H9 (cell line): ENCODE measurements around the gene ASB4. TPM values are rescaled to one million over a fixed set of nuclear protein-coding genes. Genes with fewer than 3 reads are reported as not detected.

Experiments used
- DNase-seq: peaks from one replicate; pipeline ENCODE4 v3.0.0-alpha.2; 2017
- H2AFZ ChIP-seq: one replicate; pipeline ENCODE4 v1.6.1; 2013; ENCODE audit warnings: mild to moderate bottlenecking, low read length, control low read depth, moderate library complexity
- H2AK5ac ChIP-seq: 2 replicates; pipeline ENCODE4 v1.6.1; 2013; ENCODE audit warnings: low read length, control low read depth, mixed read lengths; ENCODE audit not compliant: insufficient read length
- H2BK120ac ChIP-seq: one replicate; pipeline ENCODE4 v1.6.1; 2013; ENCODE audit warnings: low read depth, mild to moderate bottlenecking, low read length, control low read depth, inconsistent platforms; ENCODE audit not compliant: poor library complexity, severe bottlenecking
- H2BK12ac ChIP-seq: 2 replicates; pipeline ENCODE4 v1.6.1; 2013; ENCODE audit warnings: low read length, control low read depth, mixed read lengths, low read depth; ENCODE audit not compliant: insufficient read length
- H2BK15ac ChIP-seq: 2 replicates; pipeline ENCODE4 v1.6.1; 2013; ENCODE audit warnings: low read depth, low read length, control low read depth
- H2BK20ac ChIP-seq: one replicate; pipeline ENCODE4 v1.6.1; 2013; ENCODE audit warnings: low read depth, mild to moderate bottlenecking, low read length, control low read depth, inconsistent platforms; ENCODE audit not compliant: poor library complexity, severe bottlenecking
- H2BK5ac ChIP-seq: 2 replicates; pipeline ENCODE4 v1.6.1; 2013; ENCODE audit warnings: low read length, control low read depth, mixed read lengths; ENCODE audit not compliant: insufficient read length
- H3K14ac ChIP-seq: 2 replicates; pipeline ENCODE4 v1.6.1; 2013; ENCODE audit warnings: low read length, control low read depth; ENCODE audit not compliant: insufficient read depth
- H3K18ac ChIP-seq: 2 replicates; pipeline ENCODE4 v1.6.1; 2013; ENCODE audit warnings: low read depth, mild to moderate bottlenecking, mixed read lengths, low read length, control low read depth; ENCODE audit not compliant: insufficient read length
- H3K23ac ChIP-seq: 2 replicates; pipeline ENCODE4 v1.6.1; 2013; ENCODE audit warnings: low read length, control low read depth, mixed read lengths, low read depth; ENCODE audit not compliant: insufficient read length
- H3K23me2 ChIP-seq: 2 replicates; pipeline ENCODE4 v1.6.1; 2013; ENCODE audit warnings: low read depth, mild to moderate bottlenecking, mixed read lengths, low read length, control low read depth; ENCODE audit not compliant: insufficient read length, poor library complexity, severe bottlenecking
- H3K27ac ChIP-seq: 2 replicates; pipeline ENCODE4 v1.5.1; 2013; ENCODE audit warnings: low read length, control low read depth, mixed read lengths, low read depth; ENCODE audit not compliant: insufficient read length
- H3K27me3 ChIP-seq: 2 replicates; pipeline ENCODE4 v1.6.1; 2013; ENCODE audit warnings: low read length, control low read depth, inconsistent platforms; ENCODE audit not compliant: insufficient read depth
- H3K4ac ChIP-seq: 2 replicates; pipeline ENCODE4 v1.6.1; 2013; ENCODE audit warnings: low read depth, mild to moderate bottlenecking, control low read depth, inconsistent platforms, low read length, moderate library complexity
- H3K4me1 ChIP-seq: 2 replicates; pipeline ENCODE4 v1.6.1; 2013; ENCODE audit warnings: low read length, control low read depth, inconsistent platforms; ENCODE audit not compliant: insufficient read depth
- H3K4me2 ChIP-seq: 2 replicates; pipeline ENCODE4 v1.6.1; 2013; ENCODE audit warnings: low read length, control low read depth, mixed read lengths; ENCODE audit not compliant: insufficient read length, insufficient read depth
- H3K56ac ChIP-seq: 2 replicates; pipeline ENCODE4 v1.6.1; 2013; ENCODE audit warnings: low read depth, mild to moderate bottlenecking, mixed read lengths, low read length, control low read depth; ENCODE audit not compliant: insufficient read length
- H3K79me1 ChIP-seq: 2 replicates; pipeline ENCODE4 v1.6.1; 2013; ENCODE audit warnings: low read depth, mild to moderate bottlenecking, moderate library complexity, low read length, control low read depth, inconsistent platforms; ENCODE audit not compliant: insufficient read depth, poor library complexity, severe bottlenecking
- H3K79me2 ChIP-seq: 2 replicates; pipeline ENCODE4 v1.6.1; 2013; ENCODE audit warnings: low read length, control low read depth, inconsistent platforms; ENCODE audit not compliant: insufficient read depth
- H3K9ac ChIP-seq: 2 replicates; pipeline ENCODE4 v1.6.1; 2013; ENCODE audit warnings: low read length, control low read depth, mixed read lengths; ENCODE audit not compliant: insufficient read length; ENCODE audit errors: extremely low read depth
- H3K9me3 ChIP-seq: one replicate; pipeline ENCODE4 v1.6.1; 2013; ENCODE audit warnings: low read depth, low read length, inconsistent platforms; ENCODE audit not compliant: control insufficient read depth
- H3T11ph ChIP-seq: one replicate; pipeline ENCODE4 v1.6.1; 2013; ENCODE audit warnings: mild to moderate bottlenecking, low read length, control low read depth, inconsistent platforms
- H4K20me1 ChIP-seq: one replicate; pipeline ENCODE4 v1.6.1; 2013; ENCODE audit not compliant: control insufficient read depth, insufficient read length, insufficient read depth
- H4K5ac ChIP-seq: 2 replicates; pipeline ENCODE4 v1.6.1; 2013; ENCODE audit warnings: low read depth, mild to moderate bottlenecking, mixed read lengths, low read length, control low read depth; ENCODE audit not compliant: insufficient read length
- H4K8ac ChIP-seq: replicated peaks from 2 replicates; pipeline ENCODE4 v1.6.1; 2013; ENCODE audit warnings: low read length, control low read depth, mixed read lengths, low read depth; ENCODE audit not compliant: insufficient read length
- H4K91ac ChIP-seq: 2 replicates; pipeline ENCODE4 v1.6.1; 2013; ENCODE audit warnings: low read depth, mild to moderate bottlenecking, moderate library complexity, mixed read lengths, low read length, control low read depth; ENCODE audit not compliant: insufficient read length
- H3K27ac Mint-ChIP-seq, 3 experiments: 2 replicates in 2 of 3; 3 replicates in 1 of 3; pipeline ENCODE4 v1.8.0; 2020 to 2021; ENCODE audit warnings: mixed read lengths in 3 of 3, mild to moderate bottlenecking in 1 of 3, moderate library complexity in 1 of 3
- H3K27me3 Mint-ChIP-seq: 2 replicates; pipeline ENCODE4 v1.8.0; 2021; ENCODE audit warnings: low read depth, mild to moderate bottlenecking, moderate library complexity, mixed read lengths
- H3K36me3 Mint-ChIP-seq, 3 experiments: 2 replicates in 2 of 3; 3 replicates in 1 of 3; pipeline ENCODE4 v1.8.0; 2020 to 2021; ENCODE audit warnings: low read depth in 3 of 3, mixed read lengths in 3 of 3; ENCODE audit not compliant: insufficient read depth in 1 of 3
- H3K4me1 Mint-ChIP-seq, 2 experiments: 2 replicates each; pipeline ENCODE4 v1.8.0; 2020; ENCODE audit warnings: mixed read lengths in 2 of 2
- H3K4me3 Mint-ChIP-seq, 2 experiments: 2 replicates in 1 of 2; 3 replicates in 1 of 2; pipeline ENCODE4 v1.8.0; 2020 to 2021; ENCODE audit warnings: mild to moderate bottlenecking in 2 of 2, mixed read lengths in 2 of 2, moderate library complexity in 1 of 2
- H3K9me3 Mint-ChIP-seq, 2 experiments: 2 replicates in 1 of 2; 3 replicates in 1 of 2; pipeline ENCODE4 v1.8.0; 2020; ENCODE audit warnings: mild to moderate bottlenecking in 2 of 2, mixed read lengths in 2 of 2, moderate library complexity in 1 of 2
- CTCF ChIP-seq: fragments of 200-600 bp; sonication (generic); conservative IDR thresholded peaks from 3 replicates; pipeline ENCODE4 v1.8.0; 2021; ENCODE audit warnings: antibody characterized with exemption, mild to moderate bottlenecking
- WGBS: extraction: QIAGEN DNeasy Blood & Tissue Kit; methylation state at CpG from one replicate; pipeline ENCODE4 v1.1.7; 2013; ENCODE audit warnings: missing lambda C conversion rate, low lambda C conversion rate, mixed read lengths; ENCODE audit not compliant: insufficient read length; ENCODE audit errors: extremely low coverage; 5-methylcytosine and 5-hydroxymethylcytosine counted together
- total RNA-seq: library from RNA; stranded (reverse); gene quantifications from 2 replicates; pipeline ENCODE4 v1.2.1, GENCODE V29; 2021

ASB4 gene
- total RNA-seq, 1 experiment from 2014 or later = not detected

- Histone ChIP-seq H3K79me2 (no peaks in the 10 kb centered on the region), H3K23ac (no peak overlapping the region), H4K5ac (no peak overlapping the region), H2AFZ (no peak overlapping the region), H3T11ph (no peak overlapping the region), H4K20me1 (no peaks in the 10 kb centered on the region), H3K23me2 (no peaks in the 10 kb centered on the region), H2BK15ac (no peak overlapping the region), H4K91ac (no peak overlapping the region), H3K27ac (no peak overlapping the region), H3K4me1 (no peaks in the 10 kb centered on the region), H3K9me3 (no peaks in the 10 kb centered on the region), H3K4ac (no peak overlapping the region), H3K18ac (no peak overlapping the region), H3K4me2 (no peak overlapping the region), H4K8ac (no peak overlapping the region), H3K9ac (no peak overlapping the region), H2BK12ac (no peak overlapping the region), H2BK120ac (no peak overlapping the region), H3K79me1 (no peaks in the 10 kb centered on the region), H3K56ac (no peak overlapping the region), H2BK20ac (no peak overlapping the region), H3K27me3 (no peaks in the 10 kb centered on the region), H3K14ac (no peak overlapping the region), H2BK5ac (no peak overlapping the region), H2AK5ac (no peak overlapping the region)
- no CpG with 5 or more reads among the region's 11 CpGs for WGBS
- no peak for DNase-seq
- Mint-ChIP-seq H3K36me3 (no peaks in the 10 kb centered on the region), H3K4me1 (peaks cover 13 to 18% of the 10 kb centered on the region in 2 experiments), H3K27ac (no peak overlapping the region), H3K27me3 (no peaks in the 10 kb centered on the region), H3K4me3 (no peak overlapping the region), H3K9me3 (no peaks in the 10 kb centered on the region)
- TF ChIP-seq CTCF = peak; percentile 88
These were observed 8.7 kb upstream of the ASB4 start for GRCh38 chr7:95476904-95477594.
